ENCODE measurements around the gene RNF220.

DNA sequence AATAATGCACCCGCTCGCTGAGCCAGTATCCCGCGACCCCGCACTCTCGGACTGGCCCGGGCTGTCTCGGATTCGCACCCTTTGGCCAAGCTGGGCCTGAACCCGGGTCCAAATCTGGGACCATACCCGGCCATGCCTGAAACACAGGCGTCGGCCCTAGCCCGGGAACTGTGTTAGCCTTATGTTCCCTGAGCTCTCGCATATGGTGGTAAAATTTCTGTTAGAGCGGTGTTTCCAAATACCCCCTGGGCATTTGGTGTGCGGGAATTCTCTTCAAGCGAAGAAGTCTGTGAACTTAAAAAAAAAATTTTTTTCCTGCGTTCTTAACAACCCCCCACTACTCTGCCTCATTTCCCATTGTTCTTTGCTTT, 3.1 kb downstream of the RNF220 start:
- TF ChIP-seq POLR2A (IDR thresholded peaks at IDR 0.05) = no peak
- TF ChIP-seq, protein P1, sequence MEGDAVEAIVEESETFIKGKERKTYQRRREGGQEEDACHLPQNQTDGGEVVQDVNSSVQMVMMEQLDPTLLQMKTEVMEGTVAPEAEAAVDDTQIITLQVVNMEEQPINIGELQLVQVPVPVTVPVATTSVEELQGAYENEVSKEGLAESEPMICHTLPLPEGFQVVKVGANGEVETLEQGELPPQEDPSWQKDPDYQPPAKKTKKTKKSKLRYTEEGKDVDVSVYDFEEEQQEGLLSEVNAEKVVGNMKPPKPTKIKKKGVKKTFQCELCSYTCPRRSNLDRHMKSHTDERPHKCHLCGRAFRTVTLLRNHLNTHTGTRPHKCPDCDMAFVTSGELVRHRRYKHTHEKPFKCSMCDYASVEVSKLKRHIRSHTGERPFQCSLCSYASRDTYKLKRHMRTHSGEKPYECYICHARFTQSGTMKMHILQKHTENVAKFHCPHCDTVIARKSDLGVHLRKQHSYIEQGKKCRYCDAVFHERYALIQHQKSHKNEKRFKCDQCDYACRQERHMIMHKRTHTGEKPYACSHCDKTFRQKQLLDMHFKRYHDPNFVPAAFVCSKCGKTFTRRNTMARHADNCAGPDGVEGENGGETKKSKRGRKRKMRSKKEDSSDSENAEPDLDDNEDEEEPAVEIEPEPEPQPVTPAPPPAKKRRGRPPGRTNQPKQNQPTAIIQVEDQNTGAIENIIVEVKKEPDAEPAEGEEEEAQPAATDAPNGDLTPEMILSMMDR (IDR thresholded peaks at IDR 0.05) = no peak
